Jurkat, Clone E6-1 (cell line): ENCODE results near the gene ZP1.

ENCODE experiments used
- DNase-seq: peaks from one replicate; pipeline ENCODE4 v3.0.0-alpha.2; 2011; ENCODE audit warnings: low read depth, low spot score
- H3K4me3 ChIP-seq: 2 replicates; pipeline ENCODE4 v1.5.1; 2011; ENCODE audit warnings: mild to moderate bottlenecking, low read length, control low read depth, moderate library complexity

ZP1 gene

DNA sequence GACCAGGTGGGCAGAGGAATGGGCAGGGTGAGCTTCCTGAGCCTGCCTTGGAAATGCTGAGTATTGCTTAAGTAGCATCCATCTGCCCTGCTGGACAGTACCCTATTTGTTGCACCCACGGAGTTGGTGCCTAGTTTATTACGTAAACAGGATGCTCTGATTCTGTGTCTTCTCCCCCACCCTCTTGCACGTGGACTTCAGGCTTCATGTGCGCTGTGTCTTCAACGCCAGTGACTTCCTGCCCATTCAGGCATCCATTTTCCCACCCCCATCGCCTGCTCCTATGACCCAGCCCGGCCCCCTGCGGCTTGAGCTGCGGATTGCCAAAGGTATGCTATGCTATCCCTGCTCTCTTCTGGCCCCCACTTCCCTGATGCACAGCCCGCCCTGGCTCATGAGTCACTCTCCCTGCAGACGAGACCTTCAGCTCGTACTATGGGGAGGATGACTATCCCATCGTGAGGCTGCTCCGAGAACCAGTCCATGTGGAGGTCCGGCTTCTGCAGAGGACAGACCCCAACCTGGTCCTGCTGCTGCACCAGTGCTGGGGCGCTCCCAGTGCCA is 5.7 kb downstream of the ZP1 start:
- H3K4me3 ChIP-seq, result no peak overlapping the region
- peak; percentile 63 for DNase-seq

DNA sequence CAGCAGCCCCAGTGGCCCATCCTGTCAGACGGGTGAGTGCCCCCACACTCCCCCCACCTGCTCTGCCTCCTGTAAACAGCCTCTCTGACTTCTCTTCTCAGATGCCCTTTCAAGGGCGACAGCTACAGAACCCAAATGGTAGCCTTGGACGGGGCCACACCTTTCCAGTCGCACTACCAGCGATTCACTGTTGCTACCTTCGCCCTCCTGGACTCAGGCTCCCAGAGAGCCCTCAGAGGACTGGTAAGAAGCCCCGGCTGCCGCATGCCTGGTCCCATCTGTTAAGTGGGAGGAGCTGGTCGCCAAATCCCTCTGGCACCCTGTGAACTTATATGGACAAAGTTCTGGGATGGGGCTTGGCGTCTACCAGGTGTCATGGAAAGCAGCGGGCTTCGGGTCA is 6.2 kb downstream of the ZP1 start:
- no peak for DNase-seq
- no peak overlapping the region for H3K4me3 ChIP-seq

DNA sequence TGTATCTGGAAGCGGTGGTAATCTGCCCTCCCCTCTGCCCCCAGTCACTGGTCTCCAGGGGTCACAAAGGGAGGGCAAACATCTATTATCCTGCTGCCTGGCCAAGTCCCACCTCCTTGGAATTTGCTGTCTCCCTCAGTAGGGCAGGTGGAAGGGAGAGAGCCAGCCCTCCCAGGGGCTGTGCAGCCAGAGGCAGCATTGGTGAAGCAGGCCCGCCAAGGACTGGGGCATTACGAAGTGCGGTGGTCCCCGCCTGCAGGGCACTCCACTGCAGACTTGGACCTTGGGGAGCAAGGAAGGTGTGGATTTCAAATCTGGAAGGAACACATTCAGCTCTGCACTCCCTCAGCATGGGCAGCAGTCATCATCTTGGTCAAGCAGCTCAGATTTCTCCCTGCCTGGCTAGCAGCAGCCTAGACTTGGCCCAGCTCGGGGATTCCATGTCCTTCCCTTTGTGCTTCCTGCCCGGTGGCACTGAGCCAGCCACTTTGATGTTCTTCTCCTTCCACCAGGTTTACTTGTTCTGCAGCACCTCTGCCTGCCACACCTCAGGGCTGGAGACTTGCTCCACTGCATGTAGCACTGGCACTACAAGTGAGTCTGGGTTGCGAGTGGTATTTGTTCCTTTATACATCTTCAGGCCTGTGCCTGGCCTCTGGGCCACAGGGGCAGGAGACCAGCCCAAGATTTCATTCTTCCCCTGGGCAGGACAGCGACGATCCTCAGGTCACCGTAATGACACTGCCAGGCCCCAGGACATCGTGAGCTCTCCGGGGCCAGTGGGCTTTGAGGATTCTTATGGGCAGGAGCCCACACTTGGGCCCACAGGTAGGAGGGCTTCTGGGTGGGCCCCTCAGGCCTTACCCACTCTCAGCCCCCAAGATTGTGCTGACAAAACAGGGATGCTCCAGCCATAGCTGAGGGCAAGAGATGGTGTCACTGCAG is 7.4 kb downstream of the ZP1 start:
- no peak for DNase-seq
- H3K4me3 ChIP-seq, result no peak overlapping the region

DNA sequence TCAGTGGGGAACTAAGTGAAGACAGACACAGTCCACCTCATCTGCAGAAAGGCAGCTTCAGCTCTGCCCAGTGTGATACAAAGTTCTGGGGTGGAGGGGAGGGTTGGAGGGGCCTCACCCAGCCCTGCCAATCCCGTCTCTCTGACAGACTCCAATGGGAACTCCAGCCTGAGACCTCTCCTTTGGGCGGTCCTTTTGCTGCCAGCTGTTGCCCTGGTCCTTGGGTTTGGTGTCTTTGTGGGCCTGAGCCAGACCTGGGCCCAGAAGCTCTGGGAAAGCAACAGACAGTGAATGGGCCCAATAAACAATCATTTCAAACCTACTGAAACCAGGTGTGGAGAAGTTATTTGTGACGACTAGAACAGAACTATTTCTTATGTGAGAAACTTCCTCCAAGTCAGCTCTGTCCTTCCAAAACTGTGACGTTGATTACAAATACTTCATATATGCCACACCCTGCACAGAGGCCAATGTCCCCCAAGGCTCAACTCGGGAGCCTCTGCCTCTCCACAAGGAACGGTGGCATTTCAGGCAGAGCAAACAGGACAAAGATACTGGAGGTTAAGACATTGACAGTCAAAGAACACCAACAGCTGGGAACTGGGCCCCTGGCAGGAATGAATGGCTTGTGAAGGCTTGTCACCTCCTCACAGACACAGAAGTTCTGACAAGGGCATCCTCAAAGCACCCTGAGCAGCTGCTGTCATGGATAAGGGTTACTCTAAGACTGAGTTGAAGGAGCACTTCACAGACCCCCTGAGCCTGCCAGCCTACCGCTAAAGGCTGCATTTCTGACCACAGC is 8.2 kb downstream of the ZP1 start:
- no peak overlapping the region for H3K4me3 ChIP-seq
- no peak for DNase-seq

DNA sequence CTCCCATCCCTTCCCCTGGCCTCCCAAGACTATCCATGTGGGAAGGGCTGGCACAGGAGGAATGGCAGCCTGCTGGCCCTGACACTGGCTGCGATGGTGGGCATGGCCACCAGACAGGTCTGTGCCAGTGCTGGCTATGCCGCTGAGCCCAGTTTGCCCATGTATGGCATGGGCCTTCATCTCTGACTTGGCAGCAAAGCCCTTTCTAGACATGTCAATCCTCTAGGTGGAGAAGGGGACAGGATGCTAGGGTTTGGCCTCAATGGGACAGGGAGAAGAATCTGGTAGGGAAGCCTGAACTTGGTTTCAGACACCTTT is 8.8 kb downstream of the ZP1 start:
- no peak overlapping the region for H3K4me3 ChIP-seq
- no peak for DNase-seq

DNA sequence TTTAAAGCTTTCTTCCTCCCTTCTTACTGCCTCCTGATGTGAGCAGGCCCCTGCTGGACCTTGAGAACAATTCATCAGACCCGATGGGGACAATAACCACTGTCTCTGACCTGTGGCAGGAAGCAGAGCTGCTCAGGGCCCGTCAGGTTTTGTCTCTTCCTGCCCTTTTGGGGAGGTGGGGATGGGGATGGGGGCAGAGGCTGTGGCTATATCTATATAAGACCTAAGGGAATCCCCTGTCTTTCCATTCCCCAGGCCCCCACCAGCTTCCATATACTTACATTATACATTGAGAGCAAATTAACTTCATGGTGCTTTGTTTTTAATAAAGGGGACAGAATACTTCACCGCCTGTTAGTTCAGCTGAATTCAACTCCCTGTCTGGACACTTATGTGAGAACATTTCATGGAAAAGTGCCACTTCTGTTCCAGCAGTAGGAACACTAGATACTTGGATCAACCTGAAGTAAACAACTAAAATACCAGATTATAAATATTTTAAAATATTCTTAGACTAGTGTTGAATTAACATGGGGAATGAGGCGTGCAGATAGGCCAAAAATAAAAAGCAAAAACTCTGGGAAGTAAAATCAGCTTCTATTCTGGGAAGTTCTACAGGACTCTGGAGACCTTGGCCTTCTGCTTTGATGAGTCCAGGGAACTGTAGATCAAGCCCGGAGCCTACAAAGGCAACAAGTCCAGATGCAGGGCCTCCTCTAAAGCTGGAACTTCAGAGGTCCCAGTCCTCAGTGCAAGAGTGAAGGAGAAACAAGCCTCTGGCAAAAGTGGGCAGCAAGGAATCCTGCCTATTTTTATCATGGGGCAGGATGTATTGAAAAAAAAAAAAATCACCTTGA is 11.1 kb downstream of the ZP1 start:
- H3K4me3 ChIP-seq, result no peak overlapping the region
- no peak for DNase-seq

GRCh38 chr11:60879104-60879503 is 11.8 kb downstream of the ZP1 start:
- DNase-seq, result no peak
- H3K4me3 ChIP-seq, result no peak overlapping the region

DNA sequence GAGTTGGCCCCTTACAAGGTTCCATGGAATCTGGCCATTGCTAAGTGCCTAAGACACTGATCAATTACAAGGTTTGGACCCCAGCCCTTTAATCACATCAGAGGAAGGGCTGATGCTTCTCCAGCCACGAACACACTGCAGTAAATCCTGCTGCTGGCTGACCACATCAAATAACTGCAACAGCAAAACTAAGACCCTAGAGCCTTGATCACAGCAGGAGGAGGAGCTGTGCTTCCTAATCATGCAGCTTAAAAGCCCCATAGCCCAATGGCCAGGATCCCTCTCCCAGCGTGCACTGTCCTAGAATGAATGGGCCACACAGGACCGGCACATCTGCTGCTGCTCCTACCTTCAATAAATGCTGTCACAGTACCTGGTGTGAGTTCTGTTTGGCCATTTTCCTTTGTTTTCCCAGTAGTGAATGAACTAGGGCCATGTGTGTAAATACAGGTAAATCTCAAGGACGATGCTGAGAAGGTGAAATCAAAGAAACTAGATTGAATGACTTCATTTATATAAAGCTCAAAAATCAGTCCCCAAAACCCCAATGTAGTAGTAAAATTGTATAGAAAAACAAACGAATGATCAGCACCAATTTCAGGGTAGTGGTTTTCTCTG is 12.7 kb downstream of the ZP1 start:
- no peak overlapping the region for H3K4me3 ChIP-seq

GRCh38 chr11:60880643-60881282 is 13.4 kb downstream of the ZP1 start:
- H3K4me3 ChIP-seq, result no peak overlapping the region
- no peak for DNase-seq

More for the DNA sequence above, 12.7 kb downstream of the ZP1 start:
- no peak for DNase-seq

DNA sequence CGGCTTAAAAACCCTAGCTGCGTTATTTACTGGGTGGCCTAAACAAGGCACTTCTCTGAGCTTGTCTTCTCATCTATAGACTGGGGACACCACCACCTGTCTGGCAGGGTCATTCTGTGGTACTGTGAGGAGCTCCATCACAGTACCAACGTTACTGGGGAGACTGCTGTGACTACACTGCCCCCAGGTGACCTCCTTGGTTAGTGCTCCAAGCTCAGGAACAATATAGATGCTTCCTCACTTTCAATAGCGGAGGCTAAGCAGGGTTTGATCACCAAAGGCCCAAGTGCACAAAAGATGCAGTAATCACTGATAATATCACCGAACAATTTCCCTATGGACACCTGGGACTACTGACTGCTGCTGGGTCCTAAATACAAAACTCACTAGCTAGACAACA is 20.2 kb downstream of the ZP1 start:
- peak; percentile 73 for DNase-seq
- no peak overlapping the region for H3K4me3 ChIP-seq

- H3K4me3 ChIP-seq, result no peak overlapping the region
- DNase-seq, result no peak
Measured at GRCh38 chr11:60889869-60890311, 22.5 kb downstream of the ZP1 start.

GRCh38 chr11:60890696-60891095 is 23.4 kb downstream of the ZP1 start:
- DNase-seq, result no peak
- no peak overlapping the region for H3K4me3 ChIP-seq

GRCh38 chr11:60891103-60891741 is 23.9 kb downstream of the ZP1 start:
- no peak for DNase-seq
- no peak overlapping the region for H3K4me3 ChIP-seq

- H3K4me3 ChIP-seq, result no peak overlapping the region
- DNase-seq, result no peak
Measured at GRCh38 chr11:60895687-60896086, 28.3 kb downstream of the ZP1 start.

DNA sequence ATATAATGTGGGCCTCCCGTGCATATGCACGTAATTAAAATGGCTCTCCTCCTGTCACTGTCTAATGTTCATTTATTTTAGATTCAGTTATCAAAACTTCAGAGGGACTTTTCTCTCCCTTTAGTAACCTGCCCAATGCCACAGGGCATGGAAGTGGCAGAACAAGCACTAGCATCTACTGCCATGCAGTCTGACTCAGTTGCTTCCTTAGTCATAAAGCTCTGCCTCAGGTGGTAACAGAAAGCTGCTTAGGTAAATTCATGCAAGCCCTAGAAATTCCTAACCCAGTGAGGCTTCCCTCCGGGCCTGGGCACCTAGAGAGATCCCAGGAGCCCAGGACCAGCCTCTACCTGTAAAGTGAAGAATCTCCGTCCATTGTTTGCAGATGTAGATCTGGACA is 30.2 kb downstream of the ZP1 start:
- no peak for DNase-seq

GRCh38 chr11:60899046-60899936 is 31.9 kb downstream of the ZP1 start:
- peak; percentile 47 for DNase-seq
- no peak overlapping the region for H3K4me3 ChIP-seq

More for the DNA sequence above, 30.2 kb downstream of the ZP1 start:
- H3K4me3 ChIP-seq, result no peak overlapping the region

GRCh38 chr11:60899977-60900376 is 32.6 kb downstream of the ZP1 start:
- no peak overlapping the region for H3K4me3 ChIP-seq
- no peak for DNase-seq
